HCT116 (cell line): Measurements from ENCODE around the gene PCBP3. TPM values are rescaled to one million over a fixed set of nuclear protein-coding genes. Genes with fewer than 3 reads are reported as not detected.

Source experiments
- ATAC-seq: fragments of 200-7000 bp; cut with Tn5 transposase; 2 replicates; pipeline ENCODE4 v1.9.1; 2020; ENCODE audit warnings: mild to moderate bottlenecking, moderate library complexity
- BruUV-seq: library from RNA; stranded (reverse); fragments of 400-500 nt; replicated peaks from 2 replicates; lab custom pipeline; 2021; lab: Mats Ljungman, UMichigan
- CTCF ChIA-PET: fragments of 300-600 bp; sonication (Branson Sonifier 250); formaldehyde crosslinking; loops from one replicate; lab custom pipeline; 2021; ENCODE audit warnings: antibody characterized with exemption; lab: Charles Lee
- POLR2A ChIA-PET: fragments of 300-600, 350-600 bp; sonication (Branson Sonifier 250); formaldehyde crosslinking; loops from one replicate; lab custom pipeline; 2021; ENCODE audit warnings: antibody characterized with exemption; lab: Charles Lee
- RAD21 ChIA-PET, 2 experiments: fragments of 300-600 bp; sonication (Branson Sonifier 250); formaldehyde crosslinking; loops; one replicate each; lab custom pipeline; 2023; ENCODE audit warnings: low total read pairs in 2 of 2; ENCODE audit not compliant: uncharacterized antibody in 2 of 2, unreplicated experiment in 2 of 2, low non-redundant PET in 1 of 2; lab: Charles Lee
- DNase-seq: peaks from one replicate; pipeline ENCODE4 v3.0.0-alpha.2; 2010; ENCODE audit warnings: low read depth, low spot score
- H2AFZ ChIP-seq: fragments of 200-600 bp; shearing (Covaris generic), sonication (generic); 2 replicates; pipeline ENCODE4 v1.6.1; 2017; ENCODE audit warnings: low read depth, mixed run types, mixed read lengths, antibody characterized with exemption, low read length; ENCODE audit not compliant: poor library complexity, severe bottlenecking
- H3K27ac ChIP-seq: 2 replicates; pipeline ENCODE4 v1.5.1; 2012; ENCODE audit warnings: low read depth, low read length
- H3K27me3 ChIP-seq: fragments of 200-600 bp; sonication (generic); 2 replicates; pipeline ENCODE4 v1.6.1; 2016; ENCODE audit warnings: mixed run types, low read length, mixed read lengths; ENCODE audit not compliant: insufficient read depth
- H3K36me3 ChIP-seq, 2 experiments: fragments of 200-500 bp in 1 of 2; fragments of 200-600 bp in 1 of 2; sonication (Bioruptor generic) in 1 of 2; sonication (generic) in 1 of 2; 2 replicates each; pipeline versions ENCODE4 v1.5.1 to v1.6.1; 2014 to 2016; ENCODE audit warnings: low read length in 2 of 2, inconsistent platforms in 1 of 2, mixed read lengths in 1 of 2, mixed run types in 1 of 2; ENCODE audit not compliant: insufficient read depth in 2 of 2, control insufficient read depth in 1 of 2
- H3K4me1 ChIP-seq, 2 experiments: fragments of 200-600 bp in 1 of 2; sonication (generic) in 1 of 2; 2 replicates each; pipeline versions ENCODE4 v1.5.1 to v1.6.1; 2012 to 2017; ENCODE audit warnings: low read length in 2 of 2, inconsistent platforms in 1 of 2, mild to moderate bottlenecking in 1 of 2, mixed read lengths in 1 of 2, mixed run types in 1 of 2, moderate library complexity in 1 of 2; ENCODE audit not compliant: insufficient read depth in 2 of 2, control insufficient read depth in 1 of 2
- H3K4me2 ChIP-seq: fragments of 200-600 bp; sonication (generic); 2 replicates; pipeline ENCODE4 v1.6.1; 2017; ENCODE audit warnings: mixed run types, low read length, mixed read lengths
- H3K4me3 ChIP-seq, 2 experiments: fragments of 200-600 bp in 1 of 2; sonication (generic) in 1 of 2; replicated peaks in 1 of 2; 2 replicates each; pipeline ENCODE4 v1.5.1; 2011 to 2016; ENCODE audit warnings: low read length in 2 of 2, control low read depth in 1 of 2, low read depth in 1 of 2, mild to moderate bottlenecking in 1 of 2, mixed read lengths in 1 of 2, mixed run types in 1 of 2
- H3K79me2 ChIP-seq: fragments of 200-600 bp; sonication (generic); 2 replicates; pipeline ENCODE4 v1.6.1; 2017; ENCODE audit warnings: mild to moderate bottlenecking, mixed run types, low read length, moderate library complexity, mixed read lengths; ENCODE audit not compliant: insufficient read depth
- H3K9ac ChIP-seq: fragments of 200-600 bp; sonication (generic); 2 replicates; pipeline ENCODE4 v1.6.1; 2016; ENCODE audit warnings: low read length, mixed read lengths
- H3K9me2 ChIP-seq: fragments of 200-600 bp; sonication (generic), shearing (Covaris generic); 2 replicates; pipeline ENCODE4 v1.6.1; 2017; ENCODE audit warnings: mixed run types, mild to moderate bottlenecking, moderate library complexity; ENCODE audit not compliant: insufficient read depth
- H3K9me3 ChIP-seq, 2 experiments: fragments of 200-500 bp in 1 of 2; fragments of 200-600 bp in 1 of 2; sonication (Bioruptor generic) in 1 of 2; sonication (generic) in 1 of 2; 2 replicates each; pipeline ENCODE4 v1.6.1; 2014 to 2017; ENCODE audit warnings: low read length in 2 of 2, mixed read lengths in 2 of 2, inconsistent platforms in 1 of 2, low read depth in 1 of 2, mild to moderate bottlenecking in 1 of 2, mixed run types in 1 of 2, moderate library complexity in 1 of 2; ENCODE audit not compliant: control insufficient read depth in 1 of 2, insufficient read depth in 1 of 2
- H4K20me1 ChIP-seq: fragments of 200-600 bp; sonication (generic), shearing (Covaris generic); 2 replicates; pipeline ENCODE4 v1.6.1; 2017; ENCODE audit warnings: mixed run types, mild to moderate bottlenecking, moderate library complexity; ENCODE audit not compliant: insufficient read depth
- ATF3 ChIP-seq: IDR thresholded peaks from 2 replicates; pipeline ENCODE4 v1.6.1; 2012
- CEBPB ChIP-seq: IDR thresholded peaks from 2 replicates; pipeline ENCODE4 v1.6.1; 2012; ENCODE audit warnings: low read depth
- EZH2 ChIP-seq: fragments of 200-600 bp; sonication (generic); IDR thresholded peaks from 2 replicates; pipeline ENCODE4 v1.6.1; 2017; ENCODE audit warnings: antibody characterized with exemption, mixed run types
- EZH2phosphoT487 ChIP-seq: fragments of 200-600 bp; IDR thresholded peaks from 2 replicates; pipeline ENCODE4 v1.6.1; 2018; ENCODE audit warnings: antibody characterized with exemption, borderline replicate concordance
- MAX ChIP-seq: IDR thresholded peaks from 2 replicates; pipeline ENCODE4 v1.6.1; 2012
- SP1 ChIP-seq: IDR thresholded peaks from 2 replicates; pipeline ENCODE4 v1.6.1; 2012; ENCODE audit warnings: low read depth
- SRF ChIP-seq: IDR thresholded peaks from 2 replicates; pipeline ENCODE4 v1.6.1; 2012; ENCODE audit warnings: low read depth
- TCF7L2 ChIP-seq: IDR thresholded peaks from 2 replicates; pipeline ENCODE4 v1.7.0; 2011; ENCODE audit warnings: borderline replicate concordance, inconsistent platforms; ENCODE audit not compliant: insufficient read depth, insufficient read length; ENCODE audit errors: extremely low read depth
- YY1 ChIP-seq: IDR thresholded peaks from 2 replicates; pipeline ENCODE4 v1.6.1; 2011; ENCODE audit warnings: low read length, low read depth, moderate library complexity, mild to moderate bottlenecking; ENCODE audit not compliant: insufficient replicate concordance; ENCODE audit errors: extremely low read depth
- ZBTB33 ChIP-seq: IDR thresholded peaks from 2 replicates; pipeline ENCODE4 v1.6.1; 2011; ENCODE audit warnings: mild to moderate bottlenecking, low read length, moderate library complexity; ENCODE audit not compliant: insufficient replicate concordance; ENCODE audit errors: extremely low read depth
- intact Hi-C: fragments of 100-400 bp; cut with micrococcal nuclease; formaldehyde crosslinking; loops from 2 replicates; pipeline ENCODE4 v1.10.0; 2022
- total RNA-seq: library from RNA; stranded (reverse); gene quantifications from one replicate; pipeline ENCODE4 v1.2.1, GENCODE V29; 2021; ENCODE audit not compliant: unreplicated experiment

The PCBP3 gene
- total RNA-seq, 1 experiment from 2014 or later = 3.1 TPM

- ATAC-seq = no peak
- Histone ChIP-seq H3K9me3 (no peaks in the 10 kb centered on the region), H3K4me2 (no peak overlapping the region), H4K20me1 (no peaks in the 10 kb centered on the region), H3K27me3 (no peaks in the 10 kb centered on the region; the same call in 1 of the 2 replicates), H3K36me3 (no peaks in the 10 kb centered on the region), H3K79me2 (no peaks in the 10 kb centered on the region), H3K27ac (no peak overlapping the region), H2AFZ (no peak overlapping the region), H3K4me1 (peaks cover 6 to 18% of the 10 kb centered on the region in 2 experiments; a peak in 3 of 4 replicates), H3K9ac (no peak overlapping the region), H3K9me2 (no peaks in the 10 kb centered on the region), H3K4me3 (no peak overlapping the region)
- BruUV-seq = no TSS peak
- TF ChIP-seq EZH2phosphoT487 (no peak), MAX (no peak), SRF (no peak), TCF7L2 (no peak), YY1 (no peak), EZH2 (no peak), CEBPB (no peak), ATF3 (no peak), ZBTB33 (no peak), SP1 (no peak)
- CTCF ChIA-PET = interaction anchor here (0.8 to 5.5 kb wide), 4 partner anchors 11 to 266 kb away, joined by 3 to 39 read pairs (median 3); no protein-coding TSS in a partner anchor
- intact Hi-C loops = loop anchor here (10.0 kb wide), 1 partner anchor 347 kb away; no protein-coding TSS in a partner anchor
- no peak for DNase-seq
- RAD21 ChIA-PET = interaction anchor here (0.5 to 1.0 kb wide), 5 partner anchors 34 to 681 kb away, joined by 3 to 4 read pairs (median 3); no protein-coding TSS in a partner anchor
- POLR2A ChIA-PET = interaction anchor here (1.0 kb wide), 1 partner anchor 266 kb away, joined by 3 read pairs; no protein-coding TSS in a partner anchor
Observed at GRCh38 chr21:45821315-45821962, 177.9 kb downstream of the PCBP3 start.
